HG02981 (cell line): ENCODE data around the gene VSTM4.
A peak's percentile ranks its signal among the peaks of the same experiment; 100 is the strongest.

Experiments used
- ATAC-seq: cut with Tn5 transposase; IDR thresholded peaks from one replicate; pipeline ENCODE4 v1.9.1; 2021; ENCODE audit warnings: mild to moderate bottlenecking, moderate library complexity; ENCODE audit not compliant: unreplicated experiment

VSTM4 gene

GRCh38 chr10:49072166-49072885 is 43.0 kb downstream of the VSTM4 start:
- ATAC-seq: no peak

- ATAC-seq: no peak
These were observed 44.1 kb downstream of the VSTM4 start for GRCh38 chr10:49071160-49071761.

- no peak for ATAC-seq
These were observed 44.6 kb downstream of the VSTM4 start for GRCh38 chr10:49070701-49071100.

GRCh38 chr10:49068672-49069217 is 46.6 kb downstream of the VSTM4 start:
- ATAC-seq: no peak

GRCh38 chr10:49068209-49068608 is 47.1 kb downstream of the VSTM4 start:
- ATAC-seq: no peak

GRCh38 chr10:49066944-49067730 is 48.2 kb downstream of the VSTM4 start:
- no peak for ATAC-seq

GRCh38 chr10:49062229-49062628 is 53.1 kb downstream of the VSTM4 start:
- ATAC-seq: no peak

GRCh38 chr10:49061667-49062066 is 53.7 kb downstream of the VSTM4 start:
- no peak for ATAC-seq

- no peak for ATAC-seq
These were observed 56.7 kb downstream of the VSTM4 start for GRCh38 chr10:49058463-49059255.

GRCh38 chr10:49057231-49057880 is 58.0 kb downstream of the VSTM4 start:
- no peak for ATAC-seq

- ATAC-seq: no peak
These were observed 59.0 kb downstream of the VSTM4 start for GRCh38 chr10:49056356-49056755.

- ATAC-seq: no peak
These were observed 60.0 kb downstream of the VSTM4 start for GRCh38 chr10:49055221-49055849.

GRCh38 chr10:49054753-49055152 is 60.6 kb downstream of the VSTM4 start:
- no peak for ATAC-seq

GRCh38 chr10:49053998-49054692 is 61.2 kb downstream of the VSTM4 start:
- no peak for ATAC-seq

GRCh38 chr10:49053053-49053997 is 62.0 kb downstream of the VSTM4 start:
- peak; percentile 64 for ATAC-seq

GRCh38 chr10:49052069-49052468 is 63.3 kb downstream of the VSTM4 start:
- ATAC-seq: no peak

- no peak for ATAC-seq
These were observed 64.4 kb downstream of the VSTM4 start for GRCh38 chr10:49050906-49051305.

GRCh38 chr10:49050366-49050765 is 65.0 kb downstream of the VSTM4 start:
- no peak for ATAC-seq
